TTC549 (cell line): ENCODE data around the gene TRIM66.

Experiments
- FAIRE-seq: peaks from 2 replicates; lab custom pipeline; 2012; peaks lifted over from hg19 to GRCh38; lab: Jason Lieb, UNC

TRIM66 gene, protein sequence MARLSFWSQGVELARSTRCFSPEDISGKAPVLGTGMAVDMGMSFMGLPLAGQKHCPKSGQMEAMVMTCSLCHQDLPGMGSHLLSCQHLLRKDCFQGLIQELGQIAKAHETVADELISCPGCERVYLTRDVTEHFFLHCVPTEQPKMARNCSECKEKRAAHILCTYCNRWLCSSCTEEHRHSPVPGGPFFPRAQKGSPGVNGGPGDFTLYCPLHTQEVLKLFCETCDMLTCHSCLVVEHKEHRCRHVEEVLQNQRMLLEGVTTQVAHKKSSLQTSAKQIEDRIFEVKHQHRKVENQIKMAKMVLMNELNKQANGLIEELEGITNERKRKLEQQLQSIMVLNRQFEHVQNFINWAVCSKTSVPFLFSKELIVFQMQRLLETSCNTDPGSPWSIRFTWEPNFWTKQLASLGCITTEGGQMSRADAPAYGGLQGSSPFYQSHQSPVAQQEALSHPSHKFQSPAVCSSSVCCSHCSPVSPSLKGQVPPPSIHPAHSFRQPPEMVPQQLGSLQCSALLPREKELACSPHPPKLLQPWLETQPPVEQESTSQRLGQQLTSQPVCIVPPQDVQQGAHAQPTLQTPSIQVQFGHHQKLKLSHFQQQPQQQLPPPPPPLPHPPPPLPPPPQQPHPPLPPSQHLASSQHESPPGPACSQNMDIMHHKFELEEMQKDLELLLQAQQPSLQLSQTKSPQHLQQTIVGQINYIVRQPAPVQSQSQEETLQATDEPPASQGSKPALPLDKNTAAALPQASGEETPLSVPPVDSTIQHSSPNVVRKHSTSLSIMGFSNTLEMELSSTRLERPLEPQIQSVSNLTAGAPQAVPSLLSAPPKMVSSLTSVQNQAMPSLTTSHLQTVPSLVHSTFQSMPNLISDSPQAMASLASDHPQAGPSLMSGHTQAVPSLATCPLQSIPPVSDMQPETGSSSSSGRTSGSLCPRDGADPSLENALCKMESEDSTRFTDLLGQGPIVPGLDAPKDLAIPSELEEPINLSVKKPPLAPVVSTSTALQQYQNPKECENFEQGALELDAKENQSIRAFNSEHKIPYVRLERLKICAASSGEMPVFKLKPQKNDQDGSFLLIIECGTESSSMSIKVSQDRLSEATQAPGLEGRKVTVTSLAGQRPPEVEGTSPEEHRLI (N-terminal part only)

DNA sequence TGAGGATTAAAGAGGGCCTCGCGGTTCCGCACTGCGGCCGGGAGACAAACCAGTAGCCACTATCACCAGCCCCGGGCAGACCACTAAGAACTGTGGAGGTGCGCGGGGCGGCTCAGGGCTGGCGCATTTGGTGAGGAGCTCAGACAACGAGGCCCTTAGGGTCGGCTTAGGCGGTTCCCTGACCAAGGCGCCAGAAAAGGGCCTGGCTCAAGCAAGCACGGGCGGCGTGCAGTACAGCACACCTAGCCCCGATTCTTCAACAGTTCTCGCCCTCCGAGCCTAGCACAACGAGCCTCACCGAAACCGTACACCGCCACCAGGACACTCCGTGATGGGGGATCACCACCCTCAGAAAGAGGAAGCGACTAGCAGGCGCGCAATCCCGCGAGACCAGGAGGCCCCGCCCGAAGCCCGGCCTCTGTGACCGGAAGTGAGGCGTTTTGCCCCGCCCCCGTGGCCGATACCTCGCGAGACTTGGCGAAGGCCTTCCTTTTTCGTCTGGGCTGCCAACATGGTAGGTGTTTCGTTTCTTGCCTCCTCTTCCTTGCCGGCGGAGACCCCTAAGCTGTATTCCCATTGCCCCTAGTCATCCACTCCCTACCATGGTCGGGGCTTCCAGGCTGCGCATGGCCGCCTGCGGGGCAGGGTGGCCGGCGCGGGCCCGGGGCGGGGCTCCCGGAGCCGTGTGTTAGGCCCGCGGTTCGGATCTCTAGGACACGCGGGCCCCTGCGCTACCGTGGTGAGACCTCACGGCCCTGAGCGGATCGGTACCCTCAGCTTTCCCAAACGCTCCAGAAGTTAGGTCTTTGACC is at the start of gene TRIM66, which contains the start of gene RPL27A:
Gene TRIM66, minus strand, starts transcription at position 363 of the 812 bp plus-strand sequence. CDS start 10,391 bp downstream, outside the sequence.
Gene RPL27A, plus strand, starts transcription at position 490 of the 812 bp plus-strand sequence. Its CDS starts 22 bp downstream, at position 512.
- FAIRE-seq: no peak

DNA sequence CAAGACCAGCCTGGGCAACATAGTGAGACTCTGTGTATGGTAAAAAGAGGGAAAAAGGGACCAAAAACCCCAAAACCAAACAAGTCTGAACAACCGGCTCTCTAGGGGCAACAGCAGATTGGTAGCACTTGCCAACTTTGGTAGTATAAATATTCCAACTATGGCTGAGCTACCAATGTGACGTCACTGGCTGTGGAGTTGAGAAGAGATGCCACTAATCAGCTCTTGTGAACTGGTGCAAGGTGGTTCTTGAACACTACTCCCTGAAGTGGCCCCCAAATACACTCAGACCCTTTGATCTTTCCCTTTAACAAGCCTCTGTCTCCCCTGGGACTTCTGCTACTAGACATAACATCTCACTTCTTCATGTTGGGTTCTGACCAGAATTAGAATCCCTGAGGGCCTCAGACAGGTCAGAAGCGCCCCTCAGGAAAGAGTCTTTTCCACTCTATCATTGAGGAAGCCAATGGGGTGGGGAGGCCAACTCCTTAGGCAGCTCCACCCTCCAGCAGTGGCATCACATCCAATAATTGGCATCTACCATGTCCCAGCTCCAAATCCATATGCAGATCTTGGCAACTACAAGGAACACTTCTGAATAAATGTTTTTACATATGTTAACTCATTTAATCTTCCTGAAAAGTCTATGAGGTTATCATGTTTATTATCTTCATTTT is 49.3 kb upstream of the TRIM66 start:
- FAIRE-seq: no peak

- FAIRE-seq: no peak
These were observed 48.2 kb upstream of the TRIM66 start for GRCh38 chr11:8730697-8731020.

DNA sequence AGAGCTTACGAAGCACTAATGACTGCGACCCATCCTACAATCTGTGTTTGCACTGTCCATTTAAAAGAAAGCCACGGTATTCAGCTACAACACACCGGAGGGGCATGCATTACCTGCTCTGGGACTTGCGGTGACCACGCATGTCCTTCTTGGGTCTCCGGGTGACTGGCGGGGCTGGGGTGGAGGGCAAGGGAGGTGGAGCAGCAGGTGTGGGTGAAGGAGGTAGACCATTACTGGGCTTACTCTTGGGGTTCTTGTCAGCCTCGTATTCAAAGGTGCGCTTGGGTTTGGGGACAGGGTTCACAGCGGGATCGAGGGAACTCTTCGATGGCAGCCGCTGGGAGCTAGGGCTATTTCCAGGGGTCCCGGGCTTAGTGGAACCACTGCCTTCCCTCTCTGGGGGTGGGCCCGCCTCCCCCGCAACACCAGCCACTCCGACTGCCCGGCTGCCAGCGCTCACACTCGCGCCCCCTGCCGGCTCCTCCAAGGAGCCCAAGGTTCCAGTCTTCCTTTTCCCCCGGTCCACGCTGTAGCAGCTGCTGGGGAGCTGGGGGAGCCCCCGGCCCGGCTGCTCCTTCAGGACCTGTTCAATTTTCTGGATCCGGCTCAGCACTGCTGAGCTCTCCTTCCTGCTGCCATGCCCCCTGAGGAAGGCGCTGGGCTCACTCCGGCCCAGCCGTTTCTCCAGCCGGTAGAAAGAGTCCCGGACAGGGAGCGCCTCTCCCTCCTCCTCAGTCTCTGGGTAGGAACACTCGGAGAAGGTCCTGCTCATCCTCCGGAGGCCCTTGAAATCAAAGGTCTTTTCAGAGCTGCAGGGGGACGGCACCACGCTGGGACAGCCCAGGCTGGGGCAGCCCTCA is 47.6 kb upstream of the TRIM66 start:
- FAIRE-seq: no peak

DNA sequence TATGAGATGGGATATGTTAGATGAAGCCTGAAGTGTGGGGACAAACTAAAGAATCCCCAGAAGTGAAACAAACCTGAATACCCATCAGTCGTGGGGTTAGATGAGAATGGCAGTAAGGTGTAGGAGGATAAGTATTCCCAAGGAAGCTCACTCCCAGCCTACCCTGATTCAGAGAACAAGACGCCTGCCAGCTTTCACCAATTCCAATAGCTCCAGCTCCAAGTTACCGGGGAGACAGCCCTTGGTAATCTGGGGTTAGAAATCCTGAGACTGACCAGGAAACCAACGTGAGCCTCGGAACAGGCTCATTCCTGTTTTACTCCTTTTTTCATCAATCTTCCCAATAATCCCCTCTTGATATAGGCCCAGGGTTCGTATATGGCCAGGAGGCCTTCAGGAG is 46.6 kb upstream of the TRIM66 start:
- FAIRE-seq: no peak

DNA sequence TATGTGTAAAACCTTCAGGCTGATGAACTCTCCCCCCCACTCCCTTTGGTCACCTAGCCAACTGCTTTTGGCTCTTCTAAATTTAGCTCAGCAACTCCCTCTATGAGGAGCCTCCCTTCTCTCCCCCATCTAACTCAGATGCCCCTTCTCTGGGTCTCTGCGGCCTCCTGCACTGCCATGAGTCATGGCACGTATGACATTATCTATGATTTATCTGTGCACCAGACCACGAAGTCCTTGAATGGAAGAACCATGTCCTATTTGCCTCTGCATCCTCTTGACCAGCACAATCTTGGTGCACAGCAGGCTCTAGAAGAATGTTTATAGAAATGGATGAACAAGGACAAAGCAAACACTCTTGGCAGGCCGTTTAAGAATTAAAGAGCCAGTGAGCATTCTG is 46.1 kb upstream of the TRIM66 start:
- FAIRE-seq: no peak

DNA sequence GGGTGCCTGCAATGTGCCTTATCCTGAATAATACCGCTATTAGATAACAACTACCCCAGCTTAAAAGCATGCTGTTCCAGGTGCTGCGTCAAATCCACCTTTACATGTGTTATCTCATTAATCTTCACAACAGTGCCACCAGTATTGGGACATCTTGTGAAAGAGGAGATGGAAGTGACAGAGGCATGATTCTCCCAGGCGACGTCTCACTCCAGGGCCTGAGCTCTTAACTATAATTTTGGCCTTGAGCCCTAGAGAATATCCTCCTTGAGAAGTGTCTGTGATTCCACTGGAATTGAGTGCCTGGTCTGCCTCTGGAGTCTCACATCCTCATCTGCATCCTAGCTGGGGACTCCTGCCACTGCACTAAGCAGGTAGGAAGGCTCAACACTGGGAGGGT is 43.9 kb upstream of the TRIM66 start:
- no peak for FAIRE-seq

- FAIRE-seq: no peak
These were observed 42.2 kb upstream of the TRIM66 start for GRCh38 chr11:8724682-8725081.

- FAIRE-seq: no peak
These were observed 41.2 kb upstream of the TRIM66 start for GRCh38 chr11:8723711-8724110.

DNA sequence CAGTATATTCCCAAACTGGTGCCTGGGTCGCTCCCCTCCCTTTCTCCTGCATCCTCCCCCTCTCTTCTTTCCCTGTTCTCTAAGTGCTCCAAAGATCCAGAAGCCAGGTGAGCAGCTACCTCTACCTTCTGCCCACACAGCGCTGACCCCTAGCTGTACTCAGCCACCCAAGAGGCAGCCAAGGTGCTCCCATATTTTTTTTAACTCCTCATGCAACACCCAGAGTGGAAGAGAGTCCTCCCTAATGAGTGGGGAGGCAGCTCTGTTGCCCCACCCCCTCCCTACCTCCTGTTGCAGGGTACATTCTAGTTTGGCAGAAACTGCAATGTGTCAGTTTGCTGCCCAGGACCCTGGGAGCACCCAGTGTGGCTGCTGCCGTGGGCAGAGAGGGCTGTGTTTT is 40.3 kb upstream of the TRIM66 start:
- no peak for FAIRE-seq

DNA sequence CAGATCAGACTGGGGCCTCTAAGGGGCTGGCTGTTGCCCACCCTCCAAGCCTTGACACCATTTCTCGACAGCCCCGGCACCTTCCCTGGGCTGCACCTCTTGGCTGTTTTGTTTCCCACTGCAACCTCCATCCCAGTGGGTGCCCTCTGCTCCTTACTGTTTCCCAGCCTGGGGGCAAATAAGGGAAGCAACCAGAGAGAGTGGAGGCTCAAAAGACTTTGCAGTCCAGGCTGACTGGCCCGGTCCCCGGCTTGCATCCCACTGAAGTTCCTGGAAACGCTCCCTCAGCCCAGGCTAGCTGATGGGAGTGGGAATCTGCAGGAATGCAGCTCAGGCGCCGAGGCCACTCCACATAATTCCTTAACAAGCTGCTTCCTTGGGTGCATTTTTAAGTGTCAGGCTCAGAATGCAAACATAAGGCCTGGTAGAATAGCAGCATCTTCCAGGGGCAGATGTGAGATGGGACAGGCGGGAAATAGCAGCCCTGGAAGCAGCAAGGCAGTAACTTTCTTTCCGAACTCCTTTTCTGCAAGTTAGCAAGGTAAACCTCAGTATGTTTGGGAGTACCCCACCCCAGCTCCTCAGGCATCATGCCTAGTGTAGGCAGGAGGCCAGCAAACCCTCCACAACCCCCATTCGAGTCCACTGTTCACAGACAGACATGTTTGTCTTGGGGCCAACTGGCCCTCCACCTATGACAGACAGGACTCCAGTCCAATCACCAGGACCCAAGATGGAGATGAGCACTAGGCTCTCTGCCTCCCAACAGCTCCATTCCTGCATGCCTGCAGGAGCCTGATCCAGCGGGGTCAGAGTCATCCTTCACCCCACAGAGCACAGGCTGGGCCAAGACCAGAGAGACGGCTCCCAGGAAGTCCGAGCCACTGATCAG is 39.4 kb upstream of the TRIM66 start:
- FAIRE-seq: no peak

- no peak for FAIRE-seq
These were observed 38.6 kb upstream of the TRIM66 start for GRCh38 chr11:8720868-8721608.

DNA sequence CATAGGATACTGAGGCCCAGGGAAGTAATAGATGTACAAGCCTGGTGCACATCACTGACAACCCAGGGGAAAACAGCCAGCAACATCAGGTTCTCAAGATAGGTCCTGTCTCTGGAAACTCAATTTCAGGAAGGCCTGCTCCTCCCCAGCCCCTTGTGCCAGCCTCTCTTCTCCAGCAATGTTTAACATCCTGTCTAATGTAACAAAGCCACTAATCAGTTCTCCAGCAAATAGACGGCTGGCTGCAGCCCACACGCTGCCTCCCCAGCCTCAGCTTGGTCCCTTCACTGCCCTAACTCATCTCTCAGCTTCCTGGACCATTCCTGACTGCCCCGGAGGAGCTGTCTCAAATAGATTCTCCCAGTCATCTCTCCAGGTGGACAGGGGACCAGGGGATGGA is 37.9 kb upstream of the TRIM66 start:
- FAIRE-seq: no peak

DNA sequence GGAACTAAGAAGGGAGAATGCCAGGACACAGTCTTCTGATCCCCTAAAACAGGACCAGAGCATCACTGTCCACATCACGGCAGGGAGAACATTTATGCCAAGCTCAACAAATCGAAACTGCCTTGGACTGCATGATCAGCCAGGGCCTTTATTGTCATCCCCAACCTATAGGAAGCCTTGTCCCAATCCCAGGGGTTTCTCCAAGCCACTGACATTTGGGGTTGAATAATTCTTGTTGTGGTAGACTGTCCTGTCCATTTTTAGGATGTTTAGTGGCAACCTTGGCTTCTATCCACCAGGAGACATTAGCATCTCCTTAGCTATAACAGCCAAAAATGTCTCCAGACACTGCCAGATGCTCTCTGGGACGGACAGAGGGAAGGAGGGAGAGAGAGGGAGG is 37.3 kb upstream of the TRIM66 start:
- no peak for FAIRE-seq

DNA sequence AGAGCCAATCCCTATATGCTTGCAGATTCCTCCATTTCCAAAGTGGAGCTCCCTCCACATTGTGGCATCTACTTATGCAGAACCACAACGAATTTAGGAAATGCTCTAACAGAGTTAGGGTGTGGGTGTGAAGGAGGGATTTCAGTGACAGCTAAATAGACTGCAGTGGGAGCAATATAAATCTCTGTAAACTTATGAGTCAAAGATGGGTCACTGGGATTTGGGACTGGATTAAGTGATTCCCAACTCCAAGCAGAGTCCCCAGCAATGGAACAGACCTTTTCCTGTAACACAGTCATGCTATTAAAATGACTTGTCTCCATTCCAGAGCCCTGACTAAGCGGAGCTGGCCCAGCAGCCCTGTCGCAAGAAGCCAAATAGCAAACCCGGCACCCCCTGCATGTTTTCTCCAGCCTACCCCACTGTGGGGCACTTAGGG is 36.8 kb upstream of the TRIM66 start:
- no peak for FAIRE-seq

- no peak for FAIRE-seq
These were observed 35.6 kb upstream of the TRIM66 start for GRCh38 chr11:8717876-8718753.

- no peak for FAIRE-seq
These were observed 35.0 kb upstream of the TRIM66 start for GRCh38 chr11:8717544-8717875.

GRCh38 chr11:8715501-8715900 is 33.0 kb upstream of the TRIM66 start:
- no peak for FAIRE-seq
